Colonic mucosa (tissue), 4 donors: ENCODE measurements around the gene KRTAP9-6. TPM values are rescaled to one million over a fixed set of nuclear protein-coding genes. Genes with fewer than 3 reads are reported as not detected.
"Not testable (repeated sequence)": the region's sequence is repeated elsewhere in the genome, so short reads cannot be mapped to it uniquely, and the experiment has no call there.

Experiments
- DNase-seq: peaks from one replicate; pipeline ENCODE4 v3.0.0-alpha.2; 2020
- H3K27ac ChIP-seq: fragments of 200-600 bp; one replicate; pipeline ENCODE4 v1.8.0; 2021
- H3K27me3 ChIP-seq: fragments of 200-600 bp; one replicate; pipeline ENCODE4 v1.8.0; 2021
- H3K36me3 ChIP-seq: fragments of 200-600 bp; one replicate; pipeline ENCODE4 v1.8.0; 2021
- H3K4me1 ChIP-seq: fragments of 200-600 bp; one replicate; pipeline ENCODE4 v1.8.0; 2021; ENCODE audit warnings: mild to moderate bottlenecking
- H3K4me3 ChIP-seq: fragments of 200-600 bp; one replicate; pipeline ENCODE4 v1.8.0; 2021
- H3K9ac ChIP-seq, 2 donors: one replicate each; pipeline ENCODE4 v1.7.0; 2013; ENCODE audit warnings: control low read depth in 2 of 2, low read depth in 2 of 2, low read length in 2 of 2
- H3K9me3 ChIP-seq: fragments of 200-600 bp; one replicate; pipeline ENCODE4 v1.8.0; 2021
- CTCF ChIP-seq: fragments of 200-600 bp; IDR thresholded peaks from one replicate; pipeline ENCODE4 v1.8.0; 2022; ENCODE audit warnings: antibody characterized with exemption, mild to moderate bottlenecking
- intact Hi-C: fragments of 100-400 bp; cut with DNase I; formaldehyde crosslinking; loops from one replicate; pipeline ENCODE4 v1.14.1; 2022
- total RNA-seq, 2 donors: library from RNA; stranded (reverse); fragmentation: NEBNext Ultra II Directional in 1 of 2; extraction: Animal tissue kit (Norgen Biotek cat#: 25700) in 1 of 2; gene quantifications; one replicate each; pipeline ENCODE4 v1.2.1, GENCODE V29; 2021
- donor health status: healthy.
- donor health status: DM: no; HTN: no; CAD: no.
- donor health status: DM: no; HTN: no; CAD: no.

The KRTAP9-6 gene
- total RNA-seq, 2 donors from 2014 or later: not detected

- intact Hi-C loops: no loop called here
Observed at GRCh38 chr17:41254861-41255260, 10.3 kb upstream of the KRTAP9-6 start.

GRCh38 chr17:41255381-41256290 lies 9.5 kb upstream of the KRTAP9-6 start, which contains the start of gene KRTAP9-9:
Gene KRTAP9-9 (plus strand): TSS chr17:41255384.
- H3K4me3 ChIP-seq, H3K9ac ChIP-seq, H3K27ac ChIP-seq, DNase-seq, H3K36me3 ChIP-seq, H3K27me3 ChIP-seq, H3K4me1 ChIP-seq, H3K9me3 ChIP-seq, intact Hi-C loops: not testable (repeated sequence)

More at GRCh38 chr17:41254861-41255260, 10.3 kb upstream of the KRTAP9-6 start:
- no peak for TF ChIP-seq CTCF
- Histone ChIP-seq H3K36me3 (no peaks in the 10 kb centered on the region), H3K9me3 (no peaks in the 10 kb centered on the region), H3K27me3 (no peaks in the 10 kb centered on the region), H3K4me3 (no peak overlapping the region), H3K4me1 (no peaks in the 10 kb centered on the region), H3K9ac (no peak overlapping the region), H3K27ac (no peak overlapping the region)
- no peak for DNase-seq

- no peak for DNase-seq
- no peak overlapping the region for H3K27ac ChIP-seq
- intact Hi-C loops: no loop called here
- no peak overlapping the region for H3K4me3 ChIP-seq
- H3K9ac ChIP-seq: no peak overlapping the region
- TF ChIP-seq CTCF: no peak
- H3K36me3 ChIP-seq: no peaks in the 10 kb centered on the region
- H3K4me1 ChIP-seq: no peaks in the 10 kb centered on the region
- H3K9me3 ChIP-seq: no peaks in the 10 kb centered on the region
- H3K27me3 ChIP-seq: no peaks in the 10 kb centered on the region
Observed at GRCh38 chr17:41256291-41256685, 8.9 kb upstream of the KRTAP9-6 start.

- H3K4me3 ChIP-seq: no peak overlapping the region
- no peak for DNase-seq
Observed at GRCh38 chr17:41258406-41258805, 6.8 kb upstream of the KRTAP9-6 start.

GRCh38 chr17:41263212-41263611 lies 2.0 kb upstream of the KRTAP9-6 start:
- Histone ChIP-seq H3K9ac (no peak overlapping the region), H3K4me1 (no peaks in the 10 kb centered on the region), H3K36me3 (no peaks in the 10 kb centered on the region), H3K27ac (no peak overlapping the region), H3K9me3 (no peaks in the 10 kb centered on the region), H3K27me3 (no peaks in the 10 kb centered on the region), H3K4me3 (no peak overlapping the region)
- intact Hi-C loops: no loop called here
- no peak for TF ChIP-seq CTCF
- DNase-seq: no peak

More at GRCh38 chr17:41258406-41258805, 6.8 kb upstream of the KRTAP9-6 start:
- intact Hi-C loops: no loop called here
- H3K4me1 ChIP-seq: no peaks in the 10 kb centered on the region
- H3K27ac ChIP-seq: no peak overlapping the region
- H3K27me3 ChIP-seq: no peaks in the 10 kb centered on the region
- no peak for TF ChIP-seq CTCF
- H3K9me3 ChIP-seq: no peaks in the 10 kb centered on the region
- no peak overlapping the region for H3K9ac ChIP-seq
- H3K36me3 ChIP-seq: no peaks in the 10 kb centered on the region

- Histone ChIP-seq H3K9ac (no peak overlapping the region), H3K27ac (no peak overlapping the region), H3K27me3 (no peaks in the 10 kb centered on the region), H3K36me3 (no peaks in the 10 kb centered on the region), H3K9me3 (no peaks in the 10 kb centered on the region), H3K4me1 (no peaks in the 10 kb centered on the region), H3K4me3 (no peak overlapping the region)
- no peak for DNase-seq
- TF ChIP-seq CTCF: no peak
- intact Hi-C loops: loop anchor here (2.0 kb wide), 1 partner anchor 14 kb away; no protein-coding TSS in a partner anchor
Observed at GRCh38 chr17:41264599-41264998, 579 bp upstream of the KRTAP9-6 start.
